Panc1 (cell line): Measurements from ENCODE around the gene C5orf24. TPM values are rescaled to one million over a fixed set of nuclear protein-coding genes. Genes with fewer than 3 reads are reported as not detected.
"Not testable (repeated sequence)": the region's sequence is repeated elsewhere in the genome, so short reads cannot be mapped to it uniquely, and the experiment has no call there.

Experiments used
- ATAC-seq: fragments of 200-7000 bp; cut with Tn5 transposase; 2 replicates; pipeline ENCODE4 v1.9.1; 2020; ENCODE audit warnings: mild to moderate bottlenecking, moderate library complexity
- BruUV-seq: library from RNA; stranded (reverse); fragments of 400-500 nt; replicated peaks from 2 replicates; lab custom pipeline; 2021; lab: Mats Ljungman, UMichigan
- CTCF ChIA-PET: fragments of 300-600 bp; sonication (Branson Sonifier 250); formaldehyde crosslinking; loops from one replicate; lab custom pipeline; 2022; ENCODE audit warnings: antibody characterized with exemption; lab: Charles Lee
- POLR2A ChIA-PET: fragments of 300-600 bp; sonication (Branson Sonifier 250); formaldehyde crosslinking; loops from one replicate; lab custom pipeline; 2022; ENCODE audit warnings: antibody characterized with exemption; lab: Charles Lee
- DNase-seq: peaks from one replicate; pipeline ENCODE4 v3.0.0-alpha.2; 2010; ENCODE audit warnings: low read depth, low spot score
- H3K27ac ChIP-seq: 2 replicates; pipeline ENCODE4 v1.5.1; 2011; ENCODE audit warnings: mild to moderate bottlenecking, low read length, inconsistent platforms
- H3K27me3 ChIP-seq: fragments of 200-500 bp; sonication (Bioruptor generic); 2 replicates; pipeline ENCODE4 v1.6.0; 2014; ENCODE audit warnings: low read length, inconsistent platforms; ENCODE audit not compliant: control insufficient read depth, insufficient read depth
- H3K36me3 ChIP-seq: fragments of 200-500 bp; sonication (Bioruptor generic); 2 replicates; pipeline ENCODE4 v1.5.1; 2014; ENCODE audit warnings: inconsistent platforms, mild to moderate bottlenecking, low read length, moderate library complexity; ENCODE audit not compliant: control insufficient read depth, insufficient read depth
- H3K4me1 ChIP-seq: 2 replicates; pipeline ENCODE4 v1.5.1; 2011; ENCODE audit warnings: inconsistent platforms, mild to moderate bottlenecking, low read length, moderate library complexity; ENCODE audit not compliant: control insufficient read depth, insufficient read depth
- H3K4me3 ChIP-seq, 2 experiments: 2 replicates each; pipeline ENCODE4 v1.5.1; 2011 to 2012; ENCODE audit warnings: low read depth in 2 of 2, low read length in 2 of 2, mild to moderate bottlenecking in 2 of 2, inconsistent platforms in 1 of 2, moderate library complexity in 1 of 2
- H3K9me3 ChIP-seq: fragments of 200-500 bp; sonication (Bioruptor generic); 2 replicates; pipeline ENCODE4 v1.5.1; 2014; ENCODE audit warnings: low read depth, mild to moderate bottlenecking, inconsistent platforms, low read length, moderate library complexity; ENCODE audit not compliant: control insufficient read depth, insufficient read depth
- CTCF ChIP-seq: fragments of 450-650 bp; IDR thresholded peaks from 2 replicates; pipeline ENCODE4 v1.5.1; 2017; ENCODE audit warnings: mild to moderate bottlenecking
- POLR2AphosphoS5 ChIP-seq: IDR thresholded peaks from 2 replicates; pipeline ENCODE4 v1.6.1; 2012; ENCODE audit warnings: mild to moderate bottlenecking, low read depth, low read length, moderate library complexity
- REST ChIP-seq, 2 experiments: IDR thresholded peaks; 2 replicates each; pipeline ENCODE4 v1.6.1; 2011 to 2012; ENCODE audit warnings: low read depth in 2 of 2, control low read depth in 1 of 2, low read length in 1 of 2, mild to moderate bottlenecking in 1 of 2, moderate library complexity in 1 of 2; ENCODE audit not compliant: insufficient read depth in 1 of 2
- SIN3A ChIP-seq: IDR thresholded peaks from 2 replicates; pipeline ENCODE4 v1.6.1; 2012; ENCODE audit warnings: low read depth, mild to moderate bottlenecking, low read length, moderate library complexity, borderline replicate concordance; ENCODE audit not compliant: insufficient read depth
- TCF7L2 ChIP-seq: IDR thresholded peaks from 2 replicates; pipeline ENCODE4 v1.6.1; 2011; ENCODE audit warnings: mild to moderate bottlenecking, low read depth, low read length, inconsistent platforms
- in situ Hi-C: cut with HindIII; loops from 2 replicates; pipeline ENCODE4 v1.10.0; 2016; ENCODE audit warnings: low sequenced_read_pairs, low pct_unique_long_range_greater_than_20kb
- intact Hi-C: fragments of 100-400 bp; cut with micrococcal nuclease; formaldehyde crosslinking; loops from one replicate; pipeline ENCODE4 v1.10.0; 2022; ENCODE audit not compliant: unreplicated experiment
- total RNA-seq: library from RNA; stranded (reverse); gene quantifications from one replicate; pipeline ENCODE4 v1.2.1, GENCODE V29; 2021; ENCODE audit not compliant: unreplicated experiment

Gene C5orf24
- total RNA-seq, 1 experiment from 2014 or later: 51.7 TPM

- no peak overlapping the region for H3K4me3 ChIP-seq
- ChIA-PET POLR2A (interaction anchor here (0.6 kb wide), 1 partner anchor 24 kb away, joined by 12 read pairs; no protein-coding TSS in a partner anchor), CTCF (no interaction called here)
- no peak for TF ChIP-seq POLR2AphosphoS5
- no peak for TF ChIP-seq REST (IDR thresholded peaks at IDR 0.05; ENCODE audit: insufficient read depth in 1 of 2, low read depth in 2 of 2, low read length in 1 of 2)
- no peak for TF ChIP-seq CTCF
- TF ChIP-seq SIN3A: no peak
- TF ChIP-seq TCF7L2: no peak
- no peak for ATAC-seq
- H3K36me3 ChIP-seq: no peaks in the 10 kb centered on the region
- H3K27me3 ChIP-seq: no peaks in the 10 kb centered on the region
- DNase-seq: no peak
- peaks cover 6% of the 10 kb centered on the region for H3K4me1 ChIP-seq
- H3K9me3 ChIP-seq: no peaks in the 10 kb centered on the region
- H3K27ac ChIP-seq: no peak overlapping the region
- in situ Hi-C loops (no loop called here), intact Hi-C loops (no loop called here)
- BruUV-seq: no TSS peak
Observed at GRCh38 chr5:134879456-134879855, 33.7 kb downstream of the C5orf24 start.

GRCh38 chr5:134880937-134881336 is 35.2 kb downstream of the C5orf24 start:
- H3K36me3 ChIP-seq, H3K27ac ChIP-seq, H3K4me3 ChIP-seq, DNase-seq, BruUV-seq, H3K9me3 ChIP-seq, H3K4me1 ChIP-seq, H3K27me3 ChIP-seq, CTCF ChIA-PET, in situ Hi-C loops, intact Hi-C loops, POLR2A ChIA-PET, ATAC-seq: not testable (repeated sequence)

- H3K36me3 ChIP-seq, DNase-seq, H3K27me3 ChIP-seq, intact Hi-C loops, H3K4me3 ChIP-seq, H3K9me3 ChIP-seq, ATAC-seq, H3K4me1 ChIP-seq, POLR2A ChIA-PET, BruUV-seq, in situ Hi-C loops, H3K27ac ChIP-seq, CTCF ChIA-PET: not testable (repeated sequence)
Observed at GRCh38 chr5:134881711-134882110, 35.9 kb downstream of the C5orf24 start.
